H1 (cell line): ENCODE measurements around the gene NPTX1.

Source experiments
- CEBPB ChIP-seq: IDR thresholded peaks from 2 replicates; pipeline ENCODE4 v1.6.1; 2012; ENCODE audit warnings: low read depth, low read length
- RFX5 ChIP-seq: IDR thresholded peaks from 2 replicates; pipeline ENCODE4 v1.6.1; 2011; ENCODE audit warnings: low read depth, low read length, improper control_type of control experiment, borderline replicate concordance
- RNF2 ChIP-seq: fragments of 200-900, 300-1000 bp; sonication (generic); IDR thresholded peaks from 2 replicates; pipeline ENCODE4 v1.7.1; 2016; ENCODE audit warnings: borderline replicate concordance, low read depth, mild to moderate bottlenecking, antibody characterized with exemption, low read length; ENCODE audit not compliant: poor library complexity, severe bottlenecking; ENCODE audit errors: missing control alignments
- YY1 ChIP-seq: IDR thresholded peaks from 2 replicates; pipeline ENCODE4 v1.6.1; 2011; ENCODE audit warnings: low read depth, mild to moderate bottlenecking, low read length
- TF ChIP-seq, protein P1 (sequence below), 3 experiments: IDR thresholded peaks; 1 replicate in 2 of 3; 2 replicates in 1 of 3; pipeline versions ENCODE4 v1.5.1 to v1.6.1; 2011; ENCODE audit warnings: low read length in 3 of 3, mild to moderate bottlenecking in 3 of 3, inconsistent platforms in 2 of 3, low read depth in 1 of 3, moderate library complexity in 1 of 3; ENCODE audit not compliant: insufficient read depth in 1 of 3; ENCODE audit errors: control extremely low read depth in 1 of 3

DNA sequence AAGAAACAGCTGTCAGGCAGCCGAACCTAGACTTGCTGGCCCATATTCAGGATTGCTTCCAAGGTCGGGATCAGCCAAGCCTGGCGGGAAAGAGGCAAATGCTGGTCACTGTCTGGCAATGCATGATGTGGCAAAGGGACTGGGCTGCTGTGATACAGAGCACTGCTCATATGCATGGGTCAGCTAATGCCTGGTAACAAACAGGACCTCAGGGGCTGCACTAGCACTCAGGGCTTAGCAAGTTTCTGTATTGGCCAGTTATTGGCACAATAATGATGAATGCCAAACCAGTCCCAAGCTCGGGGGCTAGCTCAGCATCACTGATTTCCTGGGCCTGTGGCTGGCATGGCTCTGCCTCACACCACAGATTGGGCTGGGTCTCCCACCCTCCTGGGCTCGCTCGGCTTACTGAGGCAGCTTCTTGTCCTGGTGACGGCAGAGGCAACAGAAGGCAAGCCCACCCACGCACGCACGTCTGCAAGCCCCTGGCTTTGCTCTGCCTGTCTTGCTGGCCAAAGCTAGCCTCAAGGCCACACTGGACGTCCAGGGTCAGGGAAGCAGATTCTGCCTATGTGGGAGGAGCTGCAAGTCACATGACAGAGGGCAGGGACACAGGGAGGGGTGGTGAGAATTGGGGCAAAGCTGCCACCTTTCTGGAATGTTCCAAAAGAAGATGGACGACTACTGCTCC, 46.8 kb upstream of the NPTX1 start:
- no peak for TF ChIP-seq RFX5
- no peak for TF ChIP-seq YY1
- TF ChIP-seq, protein P1, sequence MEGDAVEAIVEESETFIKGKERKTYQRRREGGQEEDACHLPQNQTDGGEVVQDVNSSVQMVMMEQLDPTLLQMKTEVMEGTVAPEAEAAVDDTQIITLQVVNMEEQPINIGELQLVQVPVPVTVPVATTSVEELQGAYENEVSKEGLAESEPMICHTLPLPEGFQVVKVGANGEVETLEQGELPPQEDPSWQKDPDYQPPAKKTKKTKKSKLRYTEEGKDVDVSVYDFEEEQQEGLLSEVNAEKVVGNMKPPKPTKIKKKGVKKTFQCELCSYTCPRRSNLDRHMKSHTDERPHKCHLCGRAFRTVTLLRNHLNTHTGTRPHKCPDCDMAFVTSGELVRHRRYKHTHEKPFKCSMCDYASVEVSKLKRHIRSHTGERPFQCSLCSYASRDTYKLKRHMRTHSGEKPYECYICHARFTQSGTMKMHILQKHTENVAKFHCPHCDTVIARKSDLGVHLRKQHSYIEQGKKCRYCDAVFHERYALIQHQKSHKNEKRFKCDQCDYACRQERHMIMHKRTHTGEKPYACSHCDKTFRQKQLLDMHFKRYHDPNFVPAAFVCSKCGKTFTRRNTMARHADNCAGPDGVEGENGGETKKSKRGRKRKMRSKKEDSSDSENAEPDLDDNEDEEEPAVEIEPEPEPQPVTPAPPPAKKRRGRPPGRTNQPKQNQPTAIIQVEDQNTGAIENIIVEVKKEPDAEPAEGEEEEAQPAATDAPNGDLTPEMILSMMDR (IDR thresholded peaks at IDR 0.05; ENCODE audit: control extremely low read depth in 1 of 3, insufficient read depth in 1 of 3, low read depth in 1 of 3, low read length in 3 of 3), result no peak
- TF ChIP-seq RNF2, result no peak
- TF ChIP-seq CEBPB, result no peak
